ENCODE data around the gene CCM2L.

DNA sequence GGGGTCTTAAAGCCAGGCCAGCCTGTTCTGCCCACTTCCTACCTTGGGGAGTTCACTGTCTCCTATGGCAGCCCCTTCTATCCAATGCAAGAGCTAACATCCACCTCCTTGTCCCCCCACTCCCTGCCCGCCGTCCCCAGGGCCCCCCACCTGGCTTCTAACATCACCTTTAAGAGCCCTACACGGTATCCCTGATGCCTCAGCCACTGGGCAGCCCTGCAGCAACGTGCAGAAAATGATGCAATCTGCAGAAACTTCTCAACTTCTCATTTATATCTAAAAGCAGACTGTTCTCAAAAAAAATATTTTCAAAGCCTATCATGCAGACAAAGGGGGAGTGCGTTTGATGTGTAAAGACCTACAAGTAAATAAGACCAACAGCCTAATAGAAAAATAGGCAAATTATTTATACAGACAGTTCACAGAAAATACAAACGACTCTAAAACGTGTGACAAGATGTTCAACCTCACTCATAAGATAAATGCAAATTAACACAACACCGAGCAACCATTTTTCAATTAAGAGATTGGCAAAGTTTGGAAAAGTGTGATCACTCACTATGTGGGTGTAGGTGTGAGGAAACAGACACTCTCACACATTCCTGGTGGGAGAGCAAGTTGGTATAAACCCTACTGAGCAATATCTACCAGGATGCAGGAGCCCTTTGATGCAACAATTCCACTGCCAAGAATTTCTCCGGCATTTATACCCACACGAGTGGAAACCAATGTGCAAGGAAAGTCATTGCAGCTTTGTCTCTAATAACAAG lies 26.7 kb downstream of the CCM2L start:
- TF ChIP-seq, protein P1, sequence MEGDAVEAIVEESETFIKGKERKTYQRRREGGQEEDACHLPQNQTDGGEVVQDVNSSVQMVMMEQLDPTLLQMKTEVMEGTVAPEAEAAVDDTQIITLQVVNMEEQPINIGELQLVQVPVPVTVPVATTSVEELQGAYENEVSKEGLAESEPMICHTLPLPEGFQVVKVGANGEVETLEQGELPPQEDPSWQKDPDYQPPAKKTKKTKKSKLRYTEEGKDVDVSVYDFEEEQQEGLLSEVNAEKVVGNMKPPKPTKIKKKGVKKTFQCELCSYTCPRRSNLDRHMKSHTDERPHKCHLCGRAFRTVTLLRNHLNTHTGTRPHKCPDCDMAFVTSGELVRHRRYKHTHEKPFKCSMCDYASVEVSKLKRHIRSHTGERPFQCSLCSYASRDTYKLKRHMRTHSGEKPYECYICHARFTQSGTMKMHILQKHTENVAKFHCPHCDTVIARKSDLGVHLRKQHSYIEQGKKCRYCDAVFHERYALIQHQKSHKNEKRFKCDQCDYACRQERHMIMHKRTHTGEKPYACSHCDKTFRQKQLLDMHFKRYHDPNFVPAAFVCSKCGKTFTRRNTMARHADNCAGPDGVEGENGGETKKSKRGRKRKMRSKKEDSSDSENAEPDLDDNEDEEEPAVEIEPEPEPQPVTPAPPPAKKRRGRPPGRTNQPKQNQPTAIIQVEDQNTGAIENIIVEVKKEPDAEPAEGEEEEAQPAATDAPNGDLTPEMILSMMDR (IDR thresholded peaks at IDR 0.05), result no peak
- TF ChIP-seq RCOR1 (IDR thresholded peaks at IDR 0.05; ENCODE audit: low read length), result no peak
- TF ChIP-seq TAF1 (IDR thresholded peaks at IDR 0.05; ENCODE audit: borderline replicate concordance, low read depth, low read length), result no peak
- no peak for TF ChIP-seq RAD21 (IDR thresholded peaks at IDR 0.05; ENCODE audit: low read length)
- TF ChIP-seq RXRA (IDR thresholded peaks at IDR 0.05; ENCODE audit: borderline replicate concordance, low read depth), result no peak
- no peak for TF ChIP-seq TEAD4 (IDR thresholded peaks at IDR 0.05; ENCODE audit: borderline replicate concordance, insufficient read depth)
- no peak for TF ChIP-seq EP300 (IDR thresholded peaks at IDR 0.05; ENCODE audit: borderline replicate concordance in 1 of 2, low read depth in 1 of 2, low read length in 1 of 2)
- TF ChIP-seq, protein P2, sequence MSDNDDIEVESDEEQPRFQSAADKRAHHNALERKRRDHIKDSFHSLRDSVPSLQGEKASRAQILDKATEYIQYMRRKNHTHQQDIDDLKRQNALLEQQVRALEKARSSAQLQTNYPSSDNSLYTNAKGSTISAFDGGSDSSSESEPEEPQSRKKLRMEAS (IDR thresholded peaks at IDR 0.05; ENCODE audit: low read depth), result no peak
- no peak for TF ChIP-seq PBX3 (IDR thresholded peaks at IDR 0.05)
- TF ChIP-seq REST (IDR thresholded peaks at IDR 0.05; ENCODE audit: low read depth, low read length), result no peak
- TF ChIP-seq EZH2phosphoT487 (IDR thresholded peaks at IDR 0.05; ENCODE audit: borderline replicate concordance, low read depth), result no peak
- TF ChIP-seq POLR2AphosphoS5 (IDR thresholded peaks at IDR 0.05; ENCODE audit: low read depth, low read length), result no peak
- no peak for TF ChIP-seq FOXJ3 (CRISPR knock-in tag; IDR thresholded peaks at IDR 0.05)

Measured in SK-N-SH (cell line).